GM21619 (cell line): Measurements from ENCODE around the gene ELP1.

Experiments used
- ATAC-seq: cut with Tn5 transposase; IDR thresholded peaks from one replicate; pipeline ENCODE4 v1.9.1; 2021; ENCODE audit not compliant: unreplicated experiment

Gene ELP1

DNA sequence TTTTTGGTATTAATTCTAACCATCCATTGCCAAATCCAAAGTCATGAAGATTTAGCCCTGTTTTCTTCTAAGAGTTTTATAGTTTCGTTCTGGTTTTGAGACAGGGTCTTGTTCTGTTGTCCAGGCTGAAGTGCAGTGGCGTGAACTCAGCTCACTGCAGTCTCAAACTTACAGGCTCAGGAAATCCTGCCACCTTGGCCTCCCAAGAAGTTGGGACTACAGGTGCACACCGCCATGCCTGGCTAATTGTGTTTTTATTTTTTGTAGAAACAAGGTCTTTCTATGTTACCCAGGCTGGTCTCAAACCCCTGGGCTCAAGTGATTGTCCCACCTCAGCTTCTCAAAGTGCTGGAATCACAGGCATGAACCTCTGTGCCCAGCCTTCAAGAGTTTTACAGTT is 50.8 kb downstream of the ELP1 start:
- ATAC-seq: no peak

GRCh38 chr9:108882052-108882888 is 51.7 kb downstream of the ELP1 start:
- no peak for ATAC-seq

DNA sequence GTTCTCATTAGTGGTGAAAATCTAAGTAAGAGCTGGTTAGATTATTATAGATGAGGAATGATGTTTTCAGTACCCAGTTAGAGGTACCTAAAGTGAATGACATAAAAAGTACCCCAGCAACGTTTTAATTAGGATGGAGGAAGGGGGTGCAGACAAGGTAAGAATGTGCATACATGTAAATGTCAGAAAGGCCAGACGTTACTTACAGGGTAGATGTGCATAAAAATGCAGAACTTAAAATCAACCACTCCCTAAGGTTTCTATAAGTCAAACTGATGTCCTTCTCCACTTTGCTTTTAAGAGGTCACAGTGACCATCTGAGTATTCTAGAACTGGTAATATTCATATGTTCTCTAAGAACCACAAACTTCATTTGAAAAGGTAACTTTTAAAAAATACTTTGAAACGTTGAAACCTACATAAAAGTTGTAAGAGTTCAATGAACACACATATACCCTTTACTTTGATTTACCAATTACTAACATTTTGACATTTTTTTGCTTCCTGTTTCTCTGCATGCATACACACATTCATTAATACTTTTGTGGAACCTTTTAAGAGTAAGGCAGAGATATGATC is 53.1 kb downstream of the ELP1 start:
- no peak for ATAC-seq

DNA sequence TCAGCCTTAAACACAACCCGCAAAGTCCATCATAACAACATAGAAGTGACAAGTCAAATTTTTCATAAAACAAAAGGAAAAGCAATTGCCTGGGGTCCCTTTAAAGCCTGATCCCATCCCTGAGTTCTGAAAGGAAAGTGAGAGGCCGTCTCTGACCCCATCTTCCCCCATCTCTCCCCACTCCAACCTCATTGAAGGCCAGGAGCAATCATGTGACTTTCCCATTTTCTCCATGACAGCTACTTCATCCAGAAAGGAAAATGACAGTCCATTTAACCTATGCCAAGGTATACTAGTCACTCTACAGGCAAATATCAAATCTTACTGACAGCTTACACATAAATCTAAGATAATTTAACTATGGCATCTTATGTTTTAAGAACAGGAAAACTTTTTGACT is 56.4 kb downstream of the ELP1 start:
- no peak for ATAC-seq

DNA sequence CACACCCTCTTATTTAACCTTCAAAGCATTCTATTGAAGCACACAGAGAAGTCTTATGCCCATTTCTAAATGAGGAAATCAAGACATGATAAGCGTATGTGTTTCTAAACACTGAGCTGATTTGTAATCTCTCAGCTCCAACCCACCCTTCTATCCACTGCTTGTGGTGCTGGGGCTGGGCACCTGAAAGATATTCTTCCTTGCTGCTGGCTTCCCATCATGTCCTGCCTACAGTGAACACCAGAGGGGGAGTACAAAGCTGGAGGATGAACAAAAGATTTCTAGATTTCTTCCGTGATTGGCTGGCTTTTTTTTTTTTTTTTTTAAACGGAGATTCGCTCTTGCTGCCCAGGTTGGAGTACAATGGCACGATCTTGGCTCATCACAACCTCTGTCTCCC is 57.5 kb downstream of the ELP1 start:
- no peak for ATAC-seq

DNA sequence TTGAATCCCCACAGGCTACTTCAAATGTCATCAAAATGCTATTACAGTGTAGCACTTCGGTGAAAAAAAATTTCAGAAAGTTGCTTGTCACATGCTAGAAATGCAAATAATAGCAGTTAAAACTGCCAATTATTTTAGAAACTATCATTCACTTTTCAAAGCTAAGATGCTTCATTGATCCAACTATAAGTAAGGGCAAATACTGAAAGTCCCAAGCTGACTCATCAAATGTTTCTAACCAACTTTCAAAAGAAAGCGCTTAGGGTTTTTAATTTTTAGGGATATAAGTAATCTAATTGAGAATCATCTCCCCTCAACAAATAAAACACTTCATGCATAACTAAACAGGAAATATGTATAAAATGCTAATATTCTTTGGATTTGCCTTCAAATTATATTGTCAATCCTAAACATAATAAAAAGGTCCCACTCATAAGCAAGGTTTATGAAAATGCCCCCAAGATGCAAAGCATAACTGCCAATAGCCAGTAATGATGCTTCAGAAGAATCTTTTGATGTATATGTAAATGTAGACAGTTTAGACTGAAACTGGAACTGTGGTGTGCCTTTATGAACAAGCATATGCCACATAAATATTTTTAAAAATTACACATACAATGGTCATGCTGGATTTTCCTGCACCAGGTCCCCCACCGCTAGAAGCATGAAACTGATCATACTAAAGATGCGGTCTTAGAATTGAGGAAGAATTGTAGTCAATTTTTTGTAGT is 59.7 kb downstream of the ELP1 start:
- no peak for ATAC-seq

GRCh38 chr9:108869092-108869725 is 64.7 kb downstream of the ELP1 start:
- ATAC-seq: no peak

DNA sequence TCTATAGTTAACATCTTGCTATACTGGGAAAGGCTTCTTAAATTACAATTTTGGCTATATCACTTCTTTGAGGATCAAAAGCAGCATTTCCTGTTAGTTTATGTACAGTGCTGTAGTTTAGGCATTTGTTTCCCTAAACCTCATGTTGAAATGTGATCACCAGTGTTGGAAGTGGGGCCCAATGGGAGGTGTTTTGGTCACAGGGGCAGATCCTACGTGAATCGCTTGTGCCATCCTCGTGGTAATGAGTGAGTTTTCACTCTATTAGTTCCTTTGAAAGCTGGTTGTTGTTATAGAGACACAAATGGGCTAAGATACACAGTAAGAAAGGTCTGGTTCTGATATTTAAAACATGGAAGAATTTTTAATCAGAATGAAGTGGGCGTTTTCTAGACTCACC is 66.1 kb downstream of the ELP1 start:
- ATAC-seq: no peak

GRCh38 chr9:108867116-108867515 is 66.8 kb downstream of the ELP1 start:
- ATAC-seq: no peak

GRCh38 chr9:108866001-108866420 is 67.9 kb downstream of the ELP1 start:
- ATAC-seq: no peak

DNA sequence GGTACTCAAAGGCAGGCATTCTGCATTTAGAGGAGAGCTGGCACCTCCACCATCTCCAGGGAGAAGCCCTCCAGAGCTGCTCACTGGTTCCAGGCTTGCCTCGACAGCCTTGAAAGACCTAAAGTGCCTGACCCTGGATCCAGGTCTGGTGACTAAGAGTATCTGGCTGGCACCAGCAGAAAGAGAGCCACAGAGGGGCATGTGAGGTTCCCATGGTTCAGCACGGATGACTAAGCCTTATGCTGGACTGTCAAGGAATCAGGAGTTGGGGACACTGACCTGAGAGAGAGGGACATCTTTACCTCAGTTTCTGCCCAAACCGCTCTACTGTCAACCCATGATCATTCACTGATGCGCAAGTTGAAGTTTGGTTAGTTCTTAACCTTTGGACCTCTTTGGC is 68.9 kb downstream of the ELP1 start:
- ATAC-seq: no peak

- no peak for ATAC-seq
Measured at GRCh38 chr9:108864446-108864845, 69.5 kb downstream of the ELP1 start.

DNA sequence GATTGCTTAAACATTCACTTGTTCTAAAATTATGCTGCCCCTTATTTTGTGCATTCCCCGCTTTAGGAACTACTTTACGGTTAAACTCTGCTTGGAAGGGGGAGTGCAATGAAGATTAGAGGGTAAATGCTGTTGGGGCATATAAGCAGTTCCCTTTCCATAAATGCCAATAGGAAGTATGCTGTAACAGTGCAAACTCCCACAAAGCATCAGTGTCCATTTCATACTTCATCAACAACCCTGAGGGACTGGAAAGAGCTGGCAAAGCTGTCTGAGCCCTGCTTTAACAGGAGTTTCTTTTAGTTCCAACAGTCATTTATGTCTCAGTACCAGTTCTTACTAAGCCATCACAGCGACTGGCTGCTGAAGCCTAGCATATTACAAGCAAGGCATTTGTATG is 70.0 kb downstream of the ELP1 start:
- no peak for ATAC-seq

DNA sequence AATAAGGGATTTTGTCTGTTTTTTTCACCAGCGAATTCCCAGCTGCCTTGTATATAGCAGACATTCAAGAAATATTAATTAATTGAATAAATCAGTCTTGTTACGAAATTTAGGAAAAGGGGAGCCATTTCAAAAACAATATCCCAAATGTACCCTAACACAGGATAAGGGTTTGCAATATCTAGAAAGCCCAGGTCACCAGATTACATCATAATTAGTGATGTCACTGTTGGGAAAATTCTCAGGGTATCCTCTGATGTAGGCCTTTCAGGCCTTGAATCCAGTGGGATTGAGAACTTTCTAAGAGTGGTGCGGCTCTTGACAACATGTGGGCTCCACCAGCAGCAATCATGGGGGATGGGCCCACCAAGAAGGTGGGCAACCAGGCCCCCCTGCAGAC is 71.9 kb downstream of the ELP1 start, which contains the start of gene ACTL7A:
Gene ACTL7A (plus strand): TSS at position 270 of the 400 bp plus-strand sequence. CDS start 57 bp downstream, at position 327.
- ATAC-seq: no peak

DNA sequence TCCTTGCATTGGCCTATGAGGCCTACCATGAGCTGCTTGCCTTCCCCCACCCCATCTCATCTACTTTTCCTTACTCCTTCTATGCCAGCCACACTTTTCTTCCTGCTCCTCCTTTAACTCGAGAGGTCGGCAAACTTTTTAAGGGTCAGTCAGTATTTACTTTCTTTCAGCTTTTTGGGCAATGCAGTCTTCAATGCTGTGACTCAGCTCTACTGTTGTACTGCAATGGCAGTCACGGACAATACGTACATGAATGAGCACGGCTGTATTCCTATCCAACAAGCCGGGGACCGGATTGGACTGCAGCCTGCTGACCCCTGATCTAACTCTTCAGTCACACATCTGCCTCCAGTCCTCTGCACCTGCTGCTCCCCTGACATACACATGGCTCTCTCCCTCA is 72.5 kb downstream of the ELP1 start:
- ATAC-seq: no peak

- no peak for ATAC-seq
Measured at GRCh38 chr9:108860764-108861163, 73.2 kb downstream of the ELP1 start.

- ATAC-seq: no peak
Measured at GRCh38 chr9:108860354-108860753, 73.6 kb downstream of the ELP1 start.

- no peak for ATAC-seq
Measured at GRCh38 chr9:108859459-108860114, 74.3 kb downstream of the ELP1 start.

DNA sequence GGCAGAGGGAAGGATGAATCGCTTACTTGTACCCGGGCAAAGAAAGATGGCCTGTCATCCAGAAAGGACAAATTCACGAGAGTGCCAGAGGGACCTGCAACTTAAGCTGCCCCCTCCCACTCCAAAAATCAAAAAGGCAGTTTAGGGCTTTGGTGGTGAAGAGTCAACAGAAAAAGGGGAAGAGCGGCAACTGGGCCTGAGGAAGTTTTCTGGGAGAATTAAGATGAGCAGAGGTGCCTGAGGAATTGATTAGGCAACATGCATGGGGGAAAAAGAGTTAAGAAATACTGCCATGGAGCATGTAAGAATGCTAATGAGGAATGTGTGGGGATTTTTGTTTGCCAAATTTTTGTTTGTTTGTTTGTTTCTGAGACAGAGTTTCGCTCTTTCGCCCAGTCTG is 76.4 kb downstream of the ELP1 start:
- ATAC-seq: no peak

DNA sequence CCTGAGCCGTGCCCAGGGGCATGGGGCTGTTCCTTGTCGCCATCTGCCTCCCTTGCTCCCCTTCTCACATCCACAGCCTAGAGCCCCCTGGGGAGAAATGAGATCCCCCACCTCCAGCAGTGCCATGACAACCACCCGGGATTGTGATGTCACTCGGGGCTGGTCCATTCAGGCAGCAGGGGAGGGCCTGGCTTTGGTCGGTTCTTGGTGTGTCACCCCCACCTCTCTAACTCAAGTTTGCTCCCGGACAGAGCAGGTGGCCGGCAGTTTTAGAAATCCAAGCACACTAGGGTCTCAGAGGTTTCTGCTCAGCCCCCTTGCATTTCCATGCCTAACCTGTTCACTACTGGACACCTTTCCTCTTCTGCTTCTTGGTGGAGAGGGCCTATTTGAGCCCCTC is 78.0 kb downstream of the ELP1 start, which contains the start of gene ACTL7B:
Gene ACTL7B (minus strand): TSS at position 99 of the 400 bp plus-strand sequence. CDS start 56 bp downstream, at position 43.
- no peak for ATAC-seq

- no peak for ATAC-seq
Measured at GRCh38 chr9:108855529-108855886, 78.4 kb downstream of the ELP1 start.
